GM12891 (cell line): ENCODE data around the gene ERAL1.

ENCODE experiments used
- POLR2A ChIP-seq: IDR thresholded peaks from 2 replicates; pipeline ENCODE4 v1.6.1; 2011; ENCODE audit warnings: low read depth, low read length, control low read depth
- POLR2AphosphoS5 ChIP-seq: IDR thresholded peaks from 2 replicates; pipeline ENCODE4 v1.6.1; 2011; ENCODE audit warnings: low read depth, low read length, control low read depth
- TAF1 ChIP-seq: IDR thresholded peaks from 2 replicates; pipeline ENCODE4 v1.6.1; 2011; ENCODE audit warnings: low read depth, low read length, control low read depth

- no peak for TF ChIP-seq POLR2AphosphoS5
- no peak for TF ChIP-seq POLR2A
- TF ChIP-seq TAF1: no peak
These were observed 19.0 kb downstream of the ERAL1 start for GRCh38 chr17:28873839-28874238.
